Heart right ventricle (tissue), 16 donors: Measurements from ENCODE around the gene UXS1. TPM values are rescaled to one million over a fixed set of nuclear protein-coding genes. Genes with fewer than 3 reads are reported as not detected.

Source experiments
- ATAC-seq, 8 donors: fragments of 200-7000 bp; cut with Tn5 transposase; one replicate each; pipeline ENCODE4 v1.9.1; 2020; ENCODE audit warnings: mild to moderate bottlenecking in 8 of 8, moderate library complexity in 8 of 8, moderate number of reproducible peaks in 1 of 8
- DNase-seq, 2 donors: peaks; one replicate each; pipeline ENCODE4 v3.0.0-alpha.2; 2020
- H3K27ac ChIP-seq, 10 donors: fragments of 200-600 bp; sonication (generic) in 2 of 10; one replicate each; pipeline versions ENCODE4 v1.5.0 to v1.8.0; 2020 to 2022; ENCODE audit warnings: mild to moderate bottlenecking in 3 of 10
- H3K27me3 ChIP-seq, 7 donors: fragments of 200-600 bp; one replicate each; pipeline ENCODE4 v1.8.0; 2021 to 2022; ENCODE audit warnings: mild to moderate bottlenecking in 2 of 7
- H3K36me3 ChIP-seq, 9 donors: fragments of 200-600 bp; sonication (generic) in 1 of 9; one replicate each; pipeline versions ENCODE4 v1.5.0 to v1.8.0; 2020 to 2022; ENCODE audit warnings: mild to moderate bottlenecking in 2 of 9
- H3K4me1 ChIP-seq, 9 donors: fragments of 200-600 bp; sonication (generic) in 1 of 9; one replicate each; pipeline versions ENCODE4 v1.5.0 to v1.8.0; 2020 to 2022; ENCODE audit warnings: mild to moderate bottlenecking in 4 of 9
- H3K4me3 ChIP-seq, 10 donors: fragments of 200-600 bp; sonication (generic) in 2 of 10; one replicate each; pipeline versions ENCODE4 v1.5.0 to v1.8.0; 2020 to 2022; ENCODE audit warnings: mild to moderate bottlenecking in 7 of 10, moderate library complexity in 2 of 10
- H3K9me3 ChIP-seq, 11 donors: fragments of 200-600 bp in 10 of 11; sonication (generic) in 2 of 11; one replicate each; pipeline versions ENCODE4 v1.5.0 to v1.8.0; 2013 to 2022; ENCODE audit warnings: mild to moderate bottlenecking in 2 of 11, control low read depth in 1 of 11, moderate library complexity in 1 of 11
- CTCF ChIP-seq, 9 donors: fragments of 200-600 bp; sonication (generic) in 2 of 9; IDR thresholded peaks; one replicate each; pipeline versions ENCODE4 v1.5.0 to v1.8.0; 2021 to 2022; ENCODE audit warnings: antibody characterized with exemption in 9 of 9, mild to moderate bottlenecking in 5 of 9, moderate library complexity in 1 of 9
- WGBS, 2 donors: extraction: QIAGEN DNeasy Blood & Tissue Kit; methylation state at CpG; one replicate each; pipeline ENCODE4 v1.1.7; 2013; ENCODE audit warnings: inconsistent platforms in 1 of 2; 5-methylcytosine and 5-hydroxymethylcytosine counted together
- intact Hi-C, 10 donors: fragments of 100-400 bp; cut with DNase I; formaldehyde crosslinking; loops; one replicate each; pipeline versions ENCODE4 v1.11.1 to v1.14.2; 2022
- polyA plus RNA-seq, 2 donors: library from polyadenylated mRNA; stranded (reverse); fragments of 200-250 nt; gene quantifications; one replicate each; pipeline ENCODE4 v1.2.3, GENCODE V29; 2013
- total RNA-seq, 10 donors: library from RNA; stranded (reverse); fragmentation: NEBNext Ultra II Directional in 3 of 10; extraction: Animal tissue kit (Norgen Biotek cat#: 25700) in 3 of 10; gene quantifications; one replicate each; pipeline versions ENCODE4 v1.2.1 to v1.2.4, GENCODE V29; 2021 to 2023
- donor health status: Arrhythmogenic right ventricular cardiomyopathy.
- donor health status: ischemic (EF 13 %, LVEDD 7.1; RV severe dilation, severe dysfunction).
- donor health status: healthy with polysubstance abuse.
- donor health status: DM: no; HTN: yes; CAD: no.
- donor health status: DM: no; HTN: no; CAD: no.
- donor health status: ischemic (EF 25% LVEDD 6.9; RV normal size, moderate dysfunction).
- donor health status: ischemic (EF 25% LVEDD 5.7; RV mildly dilated, moderate dysfunction).
- donor health status: healthy.
- donor health status: DM: yes; HTN: yes; CAD: no.
- donor health status: Ischemic cardiomyopathy.
- donor health status: ischemic (EF 35%, LVEDD 5.7; RV mildly dilated, moderate dysfunction).
- donor health status: nonischemic (EF 11% LVEDD 7.7; RV severe dilation, severe dysfunction).
- donor health status: DM: yes; HTN: yes; CAD: no.
- donor health status: PGD.
- donor health status: ischemic (EF 29% LVEDD 5.4; RV normal size, mild dysfunction).
- donor health status: nonischemic (EF 23%, LVEDD 6.1; RV moderate dilation, normal function).

UXS1 gene
- total and polyA plus RNA-seq, 12 donors, result 7.1 to 35.0 (median 25.1) TPM

DNA sequence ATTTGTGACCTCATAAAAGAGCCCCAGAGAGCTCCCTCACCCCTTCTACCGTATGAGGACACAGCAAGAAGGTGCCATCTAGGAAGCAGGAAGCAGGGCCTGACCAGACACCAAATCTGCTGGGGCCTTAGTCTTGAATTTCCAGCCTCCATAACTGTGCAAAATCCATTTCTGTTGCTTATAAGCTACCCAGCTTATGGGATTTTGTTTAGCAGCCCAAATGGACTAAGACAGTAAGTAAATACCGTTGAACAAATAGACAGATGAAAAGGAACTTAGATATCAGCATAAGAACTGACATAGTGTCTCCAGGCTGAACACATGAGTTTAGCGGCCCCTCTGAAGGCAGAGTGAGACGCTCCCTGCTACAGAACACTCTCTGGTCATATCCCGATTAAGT lies 130.9 kb downstream of the UXS1 start:
- Histone ChIP-seq H3K4me3 (no peak overlapping the region), H3K36me3 (no peaks in the 10 kb centered on the region), H3K27ac (no peak overlapping the region), H3K27me3 (peaks cover 0 to 29% (median 9%) of the 10 kb centered on the region in 7 donors), H3K9me3 (peaks cover 0 to 6% (median 0%) of the 10 kb centered on the region in 11 donors), H3K4me1 (peaks cover 0 to 16% (median 10%) of the 10 kb centered on the region in 9 donors)
- ATAC-seq, result no peak
- no peak for DNase-seq
- WGBS, 2 donors, result 75 to 77% methylated on average over 5 of the region's 5 CpGs
- TF ChIP-seq CTCF (IDR thresholded peaks at IDR 0.05), result no peak
- intact Hi-C loops, result loop anchor here in 1 of 10 donors (10.0 kb wide), 1 partner anchor 108 kb away; no protein-coding TSS in a partner anchor

- intact Hi-C loops, result loop anchor here in 1 of 10 donors (10.0 kb wide), 1 partner anchor 108 kb away; no protein-coding TSS in a partner anchor
- DNase-seq (peak; percentile 32 to 58), ATAC-seq (peak in 4 of 8 donors; percentile 39 to 58 (median 45))
- WGBS, 2 donors, result 82 to 87% methylated on average over 5 of the region's 5 CpGs
- no peak for TF ChIP-seq CTCF (IDR thresholded peaks at IDR 0.05)
- Histone ChIP-seq H3K27ac (no peak overlapping the region), H3K36me3 (no peaks in the 10 kb centered on the region), H3K27me3 (peaks cover 0 to 28% (median 9%) of the 10 kb centered on the region in 7 donors), H3K9me3 (peaks cover 0 to 6% (median 0%) of the 10 kb centered on the region in 11 donors), H3K4me1 (peaks cover 0 to 16% (median 10%) of the 10 kb centered on the region in 9 donors), H3K4me3 (no peak overlapping the region)
Measured at GRCh38 chr2:106062627-106063026, 131.5 kb downstream of the UXS1 start.

GRCh38 chr2:106061611-106062349 lies 132.3 kb downstream of the UXS1 start:
- Histone ChIP-seq H3K36me3 (no peaks in the 10 kb centered on the region), H3K27me3 (peaks cover 0 to 21% (median 9%) of the 10 kb centered on the region in 7 donors), H3K9me3 (peaks cover 0 to 6% (median 0%) of the 10 kb centered on the region in 11 donors), H3K4me3 (no peak overlapping the region), H3K4me1 (peaks cover 0 to 16% (median 10%) of the 10 kb centered on the region in 9 donors), H3K27ac (no peak overlapping the region)
- ATAC-seq, result no peak
- DNase-seq, result no peak
- intact Hi-C loops, result loop anchor here in 1 of 10 donors (10.0 kb wide), 1 partner anchor 107 kb away; no protein-coding TSS in a partner anchor
- no peak for TF ChIP-seq CTCF (IDR thresholded peaks at IDR 0.05)
- WGBS, 2 donors, result 82 to 85% methylated on average over 9 of the region's 9 CpGs

DNA sequence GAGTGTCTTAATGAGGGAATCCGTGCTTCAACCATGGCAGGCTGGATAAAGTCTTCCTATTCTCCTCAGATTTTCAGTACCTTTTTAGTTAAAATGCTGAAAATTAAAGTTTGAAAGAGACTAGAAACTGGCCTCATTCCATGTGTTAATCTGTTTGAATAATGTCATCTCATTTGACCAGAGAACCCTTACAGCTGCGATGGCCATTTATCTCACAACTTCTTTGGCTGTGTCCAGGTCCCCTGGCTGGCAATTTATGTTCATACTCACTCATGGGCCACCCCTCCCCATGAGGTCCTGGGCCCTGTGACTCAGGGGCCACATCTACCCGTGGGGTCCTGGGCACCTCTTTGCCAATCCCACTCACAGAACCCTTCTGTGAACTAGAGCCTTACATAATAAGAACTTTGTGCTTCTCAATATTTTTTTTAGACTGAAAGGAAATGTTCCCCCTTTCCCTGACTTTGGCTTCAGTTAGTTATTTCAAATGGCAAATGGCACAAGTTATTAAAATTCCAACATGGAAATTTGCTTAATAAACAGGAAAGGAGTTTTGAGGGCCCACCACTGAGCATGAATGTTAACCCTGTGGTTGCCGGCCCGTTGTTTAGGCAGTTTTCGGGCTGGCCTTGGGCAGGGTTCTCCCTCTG lies 134.6 kb downstream of the UXS1 start:
- Histone ChIP-seq H3K27me3 (no peaks in the 10 kb centered on the region), H3K4me1 (no peaks in the 10 kb centered on the region), H3K36me3 (no peaks in the 10 kb centered on the region), H3K9me3 (peaks cover 0 to 6% (median 0%) of the 10 kb centered on the region in 11 donors), H3K27ac (no peak overlapping the region), H3K4me3 (no peak overlapping the region)
- intact Hi-C loops, result loop anchor here in 1 of 10 donors (10.0 kb wide), 1 partner anchor 105 kb away; no protein-coding TSS in a partner anchor
- no peak for TF ChIP-seq CTCF (IDR thresholded peaks at IDR 0.05)
- 76 to 79% methylated on average over 6 of the region's 6 CpGs for WGBS, 2 donors
- ATAC-seq, result no peak
- no peak for DNase-seq
